Measurements from ENCODE around the gene VDAC2. TPM values are rescaled to one million over a fixed set of nuclear protein-coding genes. Genes with fewer than 3 reads are reported as not detected.

The VDAC2 gene
- polyA plus RNA-seq, 1 donor from 2014 or later, result 291 TPM

DNA sequence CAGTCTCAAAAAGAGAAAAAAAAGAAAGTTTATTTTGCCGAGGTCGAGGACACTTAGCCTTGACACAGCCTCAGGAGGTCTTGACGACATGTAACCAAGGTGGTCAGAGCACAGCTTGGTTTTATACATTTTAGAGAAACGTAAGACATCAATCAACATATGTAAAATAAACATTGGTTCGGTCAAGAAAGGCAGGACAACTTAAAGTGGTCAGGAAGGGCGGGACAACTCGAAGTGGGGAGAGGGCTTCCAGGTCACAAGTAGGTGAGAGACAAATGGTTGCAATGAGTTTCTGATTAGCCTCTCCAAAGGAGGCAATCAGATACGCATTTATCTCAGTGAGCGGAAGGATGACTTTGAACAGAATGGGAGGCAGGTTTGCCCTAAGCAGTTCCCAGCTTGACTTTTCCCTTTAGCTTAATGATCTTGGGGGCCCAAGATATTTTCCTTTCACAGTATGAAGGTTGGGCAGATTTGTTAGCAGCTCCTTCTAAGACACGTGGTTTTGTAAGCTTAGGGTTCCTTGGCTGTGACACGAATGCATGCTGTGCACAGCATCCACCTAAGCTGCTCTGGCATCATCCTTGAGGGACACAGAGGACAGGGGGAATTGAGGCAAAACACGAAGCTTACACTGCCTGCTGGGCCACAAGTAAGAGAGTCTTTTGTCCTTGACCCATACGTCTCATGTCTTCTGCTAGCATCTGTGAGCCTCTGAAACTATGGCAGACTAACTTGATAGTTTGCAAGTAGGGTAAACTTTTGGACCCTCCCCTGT is 3.3 kb upstream of the VDAC2 start:
- no peaks in the 10 kb centered on the region for H3F3A ChIP-seq (ENCODE audit: insufficient read depth, low read length, poor library complexity, severe bottlenecking)
- H3K36me3 ChIP-seq (ENCODE audit: insufficient read depth, low read length), result no peaks in the 10 kb centered on the region
- no peak for TF ChIP-seq TAF1 (IDR thresholded peaks at IDR 0.05; ENCODE audit: low read depth)
- TF ChIP-seq, protein P1, sequence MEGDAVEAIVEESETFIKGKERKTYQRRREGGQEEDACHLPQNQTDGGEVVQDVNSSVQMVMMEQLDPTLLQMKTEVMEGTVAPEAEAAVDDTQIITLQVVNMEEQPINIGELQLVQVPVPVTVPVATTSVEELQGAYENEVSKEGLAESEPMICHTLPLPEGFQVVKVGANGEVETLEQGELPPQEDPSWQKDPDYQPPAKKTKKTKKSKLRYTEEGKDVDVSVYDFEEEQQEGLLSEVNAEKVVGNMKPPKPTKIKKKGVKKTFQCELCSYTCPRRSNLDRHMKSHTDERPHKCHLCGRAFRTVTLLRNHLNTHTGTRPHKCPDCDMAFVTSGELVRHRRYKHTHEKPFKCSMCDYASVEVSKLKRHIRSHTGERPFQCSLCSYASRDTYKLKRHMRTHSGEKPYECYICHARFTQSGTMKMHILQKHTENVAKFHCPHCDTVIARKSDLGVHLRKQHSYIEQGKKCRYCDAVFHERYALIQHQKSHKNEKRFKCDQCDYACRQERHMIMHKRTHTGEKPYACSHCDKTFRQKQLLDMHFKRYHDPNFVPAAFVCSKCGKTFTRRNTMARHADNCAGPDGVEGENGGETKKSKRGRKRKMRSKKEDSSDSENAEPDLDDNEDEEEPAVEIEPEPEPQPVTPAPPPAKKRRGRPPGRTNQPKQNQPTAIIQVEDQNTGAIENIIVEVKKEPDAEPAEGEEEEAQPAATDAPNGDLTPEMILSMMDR (IDR thresholded peaks at IDR 0.05; ENCODE audit: poor library complexity, severe bottlenecking), result no peak
- no peak for TF ChIP-seq REST (IDR thresholded peaks at IDR 0.05; ENCODE audit: borderline replicate concordance)
- TF ChIP-seq EP300 (conservative IDR thresholded peaks at IDR 0.05; ENCODE audit: poor library complexity, severe bottlenecking), result no peak
- no peak for TF ChIP-seq EZH2 (IDR thresholded peaks at IDR 0.05; ENCODE audit: borderline replicate concordance, insufficient read depth, low read length, poor library complexity, severe bottlenecking)
- TF ChIP-seq RAD21 (conservative IDR thresholded peaks at IDR 0.05), result no peak
- TF ChIP-seq MXI1 (conservative IDR thresholded peaks at IDR 0.05; ENCODE audit: poor library complexity, severe bottlenecking), result no peak
- no peak for TF ChIP-seq SMC3 (conservative IDR thresholded peaks at IDR 0.05; ENCODE audit: poor library complexity)
- TF ChIP-seq POLR2AphosphoS5 (IDR thresholded peaks at IDR 0.05), result no peak
- no peak overlapping the region for H3K4me3 ChIP-seq (ENCODE audit: low read length)
- H3K4me2 ChIP-seq (ENCODE audit: low read length), result no peak overlapping the region
- H3K9me2 ChIP-seq (ENCODE audit: insufficient read depth, low read length), result no peaks in the 10 kb centered on the region
- no peaks in the 10 kb centered on the region for H3K27me3 ChIP-seq (ENCODE audit: insufficient read depth, low read depth, low read length)
- peaks cover 13% of the 10 kb centered on the region for H3K79me2 ChIP-seq (replicated peaks; ENCODE audit: insufficient read depth, low read length)
- no peak overlapping the region for H3K9ac ChIP-seq (ENCODE audit: low read length)
- no peak overlapping the region for H3K27ac ChIP-seq (ENCODE audit: low read length)
- no peak overlapping the region for H2AFZ ChIP-seq (ENCODE audit: low read depth, low read length)
- H4K20me1 ChIP-seq (ENCODE audit: insufficient read depth), result no peaks in the 10 kb centered on the region
- H3K9me3 ChIP-seq (ENCODE audit: low read length), result no peaks in the 10 kb centered on the region

DNA sequence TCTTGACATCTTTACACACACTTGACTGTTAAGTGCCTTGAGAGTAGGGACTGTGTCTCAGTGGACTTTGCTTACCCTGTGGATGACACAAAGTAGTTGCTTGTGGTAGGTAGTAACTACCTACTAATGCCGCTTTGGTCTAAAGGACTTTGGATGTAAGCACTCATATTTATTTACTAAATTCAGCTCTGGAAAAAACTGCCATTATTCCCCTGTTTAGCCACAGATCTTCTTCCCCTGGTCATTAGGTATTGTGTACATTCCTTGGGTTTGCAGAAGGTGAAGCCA is 2.8 kb upstream of the VDAC2 start:
- Histone ChIP-seq H3K27ac (ENCODE audit: low read length) (no peak overlapping the region), H3K36me3 (ENCODE audit: insufficient read depth, low read length) (no peaks in the 10 kb centered on the region), H3F3A (ENCODE audit: insufficient read depth, low read length, poor library complexity, severe bottlenecking) (no peaks in the 10 kb centered on the region), H3K9ac (ENCODE audit: low read length) (no peak overlapping the region), H3K9me2 (ENCODE audit: insufficient read depth, low read length) (no peaks in the 10 kb centered on the region), H4K20me1 (ENCODE audit: insufficient read depth) (no peaks in the 10 kb centered on the region), H3K4me3 (ENCODE audit: low read length) (no peak overlapping the region), H3K4me2 (ENCODE audit: low read length) (no peak overlapping the region), H3K27me3 (ENCODE audit: insufficient read depth, low read depth, low read length) (no peaks in the 10 kb centered on the region), H2AFZ (ENCODE audit: low read depth, low read length) (no peak overlapping the region), H3K9me3 (ENCODE audit: low read length) (no peaks in the 10 kb centered on the region), H3K79me2 (replicated peaks; ENCODE audit: insufficient read depth, low read length) (peaks cover 18% of the 10 kb centered on the region)
- TF ChIP-seq, protein P1 (IDR thresholded peaks at IDR 0.05; ENCODE audit: poor library complexity, severe bottlenecking), result no peak
- TF ChIP-seq MXI1 (conservative IDR thresholded peaks at IDR 0.05; ENCODE audit: poor library complexity, severe bottlenecking) (no peak), SMC3 (conservative IDR thresholded peaks at IDR 0.05; ENCODE audit: poor library complexity) (no peak), TAF1 (IDR thresholded peaks at IDR 0.05; ENCODE audit: low read depth) (no peak), REST (IDR thresholded peaks at IDR 0.05; ENCODE audit: borderline replicate concordance) (no peak), EZH2 (IDR thresholded peaks at IDR 0.05; ENCODE audit: borderline replicate concordance, insufficient read depth, low read length, poor library complexity, severe bottlenecking) (no peak), RAD21 (conservative IDR thresholded peaks at IDR 0.05) (no peak), EP300 (conservative IDR thresholded peaks at IDR 0.05; ENCODE audit: poor library complexity, severe bottlenecking) (no peak), POLR2AphosphoS5 (IDR thresholded peaks at IDR 0.05) (no peak)

All from neural cell (in vitro differentiated cells).